ENCODE data around the gene INTS6L. TPM values are rescaled to one million over a fixed set of nuclear protein-coding genes. Genes with fewer than 3 reads are reported as not detected.
A peak's percentile ranks its signal among the peaks of the same experiment; 100 is the strongest.
"Not testable (repeated sequence)": the region's sequence is repeated elsewhere in the genome, so short reads cannot be mapped to it uniquely, and the experiment has no call there.

INTS6L gene
- total RNA-seq, 1 experiment from 2014 or later: not detected

DNA sequence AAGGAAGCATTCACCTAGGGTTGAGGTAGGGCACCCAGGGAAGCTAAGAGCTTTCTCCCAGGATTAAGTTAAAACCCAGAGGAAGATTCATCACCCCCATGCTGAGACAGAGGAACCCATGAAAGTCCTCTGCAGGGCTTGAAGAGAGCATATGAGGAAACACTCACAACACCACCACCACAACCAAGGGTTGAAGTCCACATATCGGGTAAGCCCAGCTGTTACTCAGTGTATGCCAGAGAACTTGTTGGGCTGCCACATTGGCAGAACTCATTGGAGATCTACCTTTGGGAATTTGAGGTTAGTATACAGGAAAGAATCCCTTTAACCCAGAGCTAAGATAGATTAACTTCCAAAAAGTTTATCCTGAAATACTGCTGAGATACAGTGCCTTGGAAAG lies 75.1 kb downstream of the INTS6L start:
- ChIA-PET POLR2A (ENCODE audit: unreplicated experiment) (no interaction called here), CTCF (no interaction called here)
- H3K79me2 ChIP-seq (ENCODE audit: low read depth): no peaks in the 10 kb centered on the region
- no peak for DNase-seq
- no peak overlapping the region for H3K4me3 ChIP-seq
- BruUV-seq (replicated peaks): no TSS peak
- H3K4me2 ChIP-seq: no peak overlapping the region
- H3K36me3 ChIP-seq (ENCODE audit: low read depth): no peaks in the 10 kb centered on the region
- H3K27ac ChIP-seq: no peak overlapping the region
- H2AFZ ChIP-seq: no peak overlapping the region
- no peaks in the 10 kb centered on the region for H3K4me1 ChIP-seq (replicated peaks; ENCODE audit: insufficient read depth)
- no peaks in the 10 kb centered on the region for H3K9me2 ChIP-seq (ENCODE audit: insufficient read depth)
- H3K27me3 ChIP-seq (ENCODE audit: insufficient read depth, low read depth): no peaks in the 10 kb centered on the region
- H4K20me1 ChIP-seq (ENCODE audit: insufficient read depth): no peaks in the 10 kb centered on the region
- H3F3A ChIP-seq (ENCODE audit: insufficient read depth, low read depth): no peaks in the 10 kb centered on the region
- H3K9me3 ChIP-seq (ENCODE audit: insufficient read depth, low read depth): no peaks in the 10 kb centered on the region
- intact Hi-C loops (cut with micrococcal nuclease; ENCODE audit: unreplicated experiment): no loop called here
- TF ChIP-seq EZH2 (IDR thresholded peaks at IDR 0.05; ENCODE audit: low read depth) (no peak), CTCF (conservative IDR thresholded peaks at IDR 0.05) (no peak)

DNA sequence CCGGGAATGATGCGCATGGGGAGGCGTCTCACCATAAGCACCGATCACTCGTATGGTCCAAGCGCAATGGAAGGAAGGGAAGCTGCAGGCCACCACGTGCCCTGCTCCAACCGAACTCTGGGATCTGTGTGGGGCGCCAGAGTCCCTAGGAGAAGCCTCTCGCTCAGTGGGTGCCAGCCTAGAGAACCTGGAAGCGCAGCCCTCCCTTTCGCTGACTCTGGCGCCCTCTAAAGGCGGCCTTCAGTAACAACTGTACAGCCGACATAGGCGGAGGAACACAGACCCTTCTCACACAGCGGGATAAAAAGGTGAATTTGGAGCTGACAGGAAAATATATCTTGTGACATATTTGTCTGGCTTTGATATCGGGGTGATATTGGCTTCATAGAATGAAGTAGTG lies 76.0 kb downstream of the INTS6L start:
- H3K4me2 ChIP-seq: no peak overlapping the region
- ChIA-PET CTCF (no interaction called here), POLR2A (ENCODE audit: unreplicated experiment) (no interaction called here)

GRCh38 chrX:135605906-135606305 lies 85.4 kb downstream of the INTS6L start:
- no peaks in the 10 kb centered on the region for H3K4me1 ChIP-seq (replicated peaks; ENCODE audit: insufficient read depth)
- H3K9me3 ChIP-seq (ENCODE audit: insufficient read depth, low read depth): no peaks in the 10 kb centered on the region
- no peaks in the 10 kb centered on the region for H3K36me3 ChIP-seq (ENCODE audit: low read depth)
- no peak for DNase-seq
- no peak overlapping the region for H2AFZ ChIP-seq
- H3K4me3 ChIP-seq: no peak overlapping the region
- TF ChIP-seq EZH2 (IDR thresholded peaks at IDR 0.05; ENCODE audit: low read depth) (no peak), CTCF (conservative IDR thresholded peaks at IDR 0.05) (no peak)
- no TSS peak for BruUV-seq (replicated peaks)
- no peak overlapping the region for H3K4me2 ChIP-seq
- H3K27me3 ChIP-seq (ENCODE audit: insufficient read depth, low read depth): peaks cover 23% of the 10 kb centered on the region
- H4K20me1 ChIP-seq (ENCODE audit: insufficient read depth): no peaks in the 10 kb centered on the region
- H3K27ac ChIP-seq: no peak overlapping the region
- no peaks in the 10 kb centered on the region for H3K9me2 ChIP-seq (ENCODE audit: insufficient read depth)
- intact Hi-C loops (cut with micrococcal nuclease; ENCODE audit: unreplicated experiment): no loop called here
- ChIA-PET CTCF (no interaction called here), POLR2A (ENCODE audit: unreplicated experiment) (no interaction called here)
- no peaks in the 10 kb centered on the region for H3K79me2 ChIP-seq (ENCODE audit: low read depth)
- no peaks in the 10 kb centered on the region for H3F3A ChIP-seq (ENCODE audit: insufficient read depth, low read depth)

More for the DNA sequence above, 76.0 kb downstream of the INTS6L start:
- Histone ChIP-seq H3K9me2 (ENCODE audit: insufficient read depth) (no peaks in the 10 kb centered on the region), H3K36me3 (ENCODE audit: low read depth) (no peaks in the 10 kb centered on the region), H3K9me3 (ENCODE audit: insufficient read depth, low read depth) (no peaks in the 10 kb centered on the region), H4K20me1 (ENCODE audit: insufficient read depth) (no peaks in the 10 kb centered on the region), H3K27me3 (ENCODE audit: insufficient read depth, low read depth) (no peaks in the 10 kb centered on the region), H3K4me3 (no peak overlapping the region), H3K27ac (no peak overlapping the region), H3F3A (ENCODE audit: insufficient read depth, low read depth) (no peaks in the 10 kb centered on the region), H3K79me2 (ENCODE audit: low read depth) (no peaks in the 10 kb centered on the region), H2AFZ (no peak overlapping the region), H3K4me1 (replicated peaks; ENCODE audit: insufficient read depth) (no peaks in the 10 kb centered on the region)
- no TSS peak for BruUV-seq (replicated peaks)
- DNase-seq: no peak
- intact Hi-C loops (cut with micrococcal nuclease; ENCODE audit: unreplicated experiment): no loop called here
- TF ChIP-seq CTCF (conservative IDR thresholded peaks at IDR 0.05) (peak; percentile 46), EZH2 (IDR thresholded peaks at IDR 0.05; ENCODE audit: low read depth) (no peak)

DNA sequence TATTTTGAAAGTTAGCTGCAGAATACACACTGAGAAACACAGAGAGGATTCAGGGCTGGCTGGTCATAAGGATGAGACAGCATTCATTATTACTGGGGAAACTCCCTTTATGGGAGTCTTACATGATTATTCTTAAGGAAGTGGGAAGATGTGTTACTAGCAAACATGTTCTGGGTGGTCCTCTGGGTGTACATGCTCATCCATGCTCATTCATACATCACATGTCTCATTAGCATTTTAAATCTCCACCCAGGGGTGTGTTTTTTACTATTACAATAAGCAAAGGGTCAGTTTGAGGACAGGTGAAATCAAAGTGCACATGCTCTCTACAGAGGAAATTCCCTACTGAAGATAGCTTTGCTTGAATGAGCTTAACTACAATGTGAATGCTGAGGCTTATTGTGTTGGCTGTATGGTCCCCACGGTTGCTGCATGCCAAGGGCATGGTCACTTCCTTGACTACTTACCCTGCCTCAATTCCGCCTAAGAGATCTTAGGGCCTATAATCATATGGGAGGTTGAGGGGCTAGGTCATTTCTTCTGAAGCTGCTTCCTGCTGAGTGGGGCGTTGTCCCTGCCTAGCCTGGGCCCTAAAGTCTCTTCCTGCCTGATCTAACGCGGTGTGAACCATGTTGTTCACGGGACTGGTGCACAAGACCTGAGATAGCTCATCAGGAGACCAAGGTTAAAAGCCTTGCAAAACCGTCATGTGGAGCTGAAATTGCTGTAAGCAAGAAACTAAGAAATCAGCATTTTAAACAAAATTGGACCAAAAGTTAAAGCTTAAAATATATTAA lies 104.1 kb downstream of the INTS6L start:
- H3K4me1 ChIP-seq (replicated peaks; ENCODE audit: insufficient read depth); H3K27me3 ChIP-seq (ENCODE audit: insufficient read depth, low read depth); POLR2A ChIA-PET (ENCODE audit: unreplicated experiment); H3K4me3 ChIP-seq; H2AFZ ChIP-seq; H3K27ac ChIP-seq; H3K79me2 ChIP-seq (ENCODE audit: low read depth); H3K36me3 ChIP-seq (ENCODE audit: low read depth); BruUV-seq (replicated peaks); H3K4me2 ChIP-seq; H3F3A ChIP-seq (ENCODE audit: insufficient read depth, low read depth); H3K9me2 ChIP-seq (ENCODE audit: insufficient read depth); H3K9me3 ChIP-seq (ENCODE audit: insufficient read depth, low read depth); H4K20me1 ChIP-seq (ENCODE audit: insufficient read depth); intact Hi-C loops (cut with micrococcal nuclease; ENCODE audit: unreplicated experiment); DNase-seq: not testable (repeated sequence)
- CTCF ChIA-PET: interaction anchor here (0.6 kb wide), 1 partner anchor 23 kb away, joined by 3 read pairs; no protein-coding TSS in a partner anchor

All from PC-9 (cell line).